HG02852 (cell line): ENCODE measurements around the gene FMN2.
"Not testable (repeated sequence)": the region's sequence is repeated elsewhere in the genome, so short reads cannot be mapped to it uniquely, and the experiment has no call there.

Experiments used
- ATAC-seq: cut with Tn5 transposase; IDR thresholded peaks from one replicate; pipeline ENCODE4 v1.9.1; 2021; ENCODE audit warnings: mild to moderate bottlenecking, moderate library complexity; ENCODE audit not compliant: unreplicated experiment

FMN2 gene

GRCh38 chr1:240295811-240296210 is 204.1 kb downstream of the FMN2 start:
- no peak for ATAC-seq

GRCh38 chr1:240304466-240304865 is 212.8 kb downstream of the FMN2 start:
- ATAC-seq, result no peak

- no peak for ATAC-seq
Observed at GRCh38 chr1:240306673-240307072, 215.0 kb downstream of the FMN2 start.

GRCh38 chr1:240308096-240308495 is 216.4 kb downstream of the FMN2 start:
- ATAC-seq, result no peak

GRCh38 chr1:240309769-240310168 is 218.1 kb downstream of the FMN2 start:
- no peak for ATAC-seq

- ATAC-seq, result no peak
Observed at GRCh38 chr1:240310226-240310925, 218.7 kb downstream of the FMN2 start.

GRCh38 chr1:240312872-240313271 is 221.2 kb downstream of the FMN2 start:
- no peak for ATAC-seq

- no peak for ATAC-seq
Observed at GRCh38 chr1:240314845-240315801, 223.4 kb downstream of the FMN2 start.

- no peak for ATAC-seq
Observed at GRCh38 chr1:240319998-240320397, 228.3 kb downstream of the FMN2 start.

- no peak for ATAC-seq
Observed at GRCh38 chr1:240320659-240321058, 229.0 kb downstream of the FMN2 start.

GRCh38 chr1:240322943-240323342 is 231.3 kb downstream of the FMN2 start:
- no peak for ATAC-seq

GRCh38 chr1:240328382-240328781 is 236.7 kb downstream of the FMN2 start:
- ATAC-seq, result not testable (repeated sequence)

- ATAC-seq, result no peak
Observed at GRCh38 chr1:240329443-240329842, 237.8 kb downstream of the FMN2 start.

- no peak for ATAC-seq
Observed at GRCh38 chr1:240332672-240333071, 241.0 kb downstream of the FMN2 start.

- no peak for ATAC-seq
Observed at GRCh38 chr1:240337781-240338180, 246.1 kb downstream of the FMN2 start.

- ATAC-seq, result no peak
Observed at GRCh38 chr1:240338837-240339236, 247.2 kb downstream of the FMN2 start.

GRCh38 chr1:240341365-240342250 is 249.9 kb downstream of the FMN2 start:
- ATAC-seq, result no peak

- ATAC-seq, result no peak
Observed at GRCh38 chr1:240342251-240342625, 250.6 kb downstream of the FMN2 start.

- no peak for ATAC-seq
Observed at GRCh38 chr1:240343045-240343444, 251.4 kb downstream of the FMN2 start.

- ATAC-seq, result no peak
Observed at GRCh38 chr1:240343966-240344365, 252.3 kb downstream of the FMN2 start.

GRCh38 chr1:240344918-240345317 is 253.2 kb downstream of the FMN2 start:
- no peak for ATAC-seq
